SK-N-MC (cell line): ENCODE measurements around the gene RNF123.

Experiments used
- EZH2 ChIP-seq: fragments of 200-600 bp; sonication (generic); IDR thresholded peaks from one replicate; pipeline ENCODE4 v1.6.1; 2017; ENCODE audit warnings: antibody characterized with exemption
- FOXP2 ChIP-seq: optimal IDR thresholded peaks from 2 replicates; pipeline ENCODE3; 2011; ENCODE audit warnings: mild to moderate bottlenecking, moderate library complexity; ENCODE audit not compliant: insufficient read depth; ENCODE audit errors: extremely low read length, control extremely low read depth
- POLR2AphosphoS5 ChIP-seq: IDR thresholded peaks from 2 replicates; pipeline ENCODE4 v1.6.1; 2012; ENCODE audit warnings: mild to moderate bottlenecking, low read depth, low read length, borderline replicate concordance

- no peak for TF ChIP-seq EZH2
- no peak for TF ChIP-seq POLR2AphosphoS5
- no peak for TF ChIP-seq FOXP2
These were observed 32.8 kb downstream of the RNF123 start for GRCh38 chr3:49721896-49722781.
